Activated gamma-delta T cell (primary cell): ENCODE measurements around the gene OCIAD1.
"Not testable (repeated sequence)": the region's sequence is repeated elsewhere in the genome, so short reads cannot be mapped to it uniquely, and the experiment has no call there.

Experiments
- DNase-seq: peaks from one replicate; lab custom pipeline; 2025; lab: John Stamatoyannopoulos, UW

Gene OCIAD1

DNA sequence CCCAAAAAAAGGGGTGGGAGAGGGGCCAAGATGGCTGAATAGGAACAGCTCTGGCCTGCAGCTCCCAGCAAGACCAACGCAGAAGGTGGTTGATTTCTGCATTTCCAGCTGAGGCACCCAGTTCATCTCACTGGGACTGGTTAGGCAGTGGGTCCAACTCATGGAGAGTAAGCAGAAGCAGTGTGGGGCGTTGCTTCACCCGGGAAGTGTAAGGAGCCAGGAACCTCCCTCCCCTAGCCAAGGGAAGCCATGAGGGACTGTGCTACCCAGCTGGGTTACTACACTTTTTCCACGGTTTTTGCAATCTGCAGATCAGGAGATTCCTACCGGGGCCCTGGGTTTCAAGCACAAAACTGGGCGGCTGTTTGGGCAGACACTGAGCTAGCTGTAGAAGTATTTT is 13.9 kb upstream of the OCIAD1 start:
- DNase-seq, result no peak

GRCh38 chr4:48821431-48821830 is 9.5 kb upstream of the OCIAD1 start:
- not testable (repeated sequence) for DNase-seq

DNA sequence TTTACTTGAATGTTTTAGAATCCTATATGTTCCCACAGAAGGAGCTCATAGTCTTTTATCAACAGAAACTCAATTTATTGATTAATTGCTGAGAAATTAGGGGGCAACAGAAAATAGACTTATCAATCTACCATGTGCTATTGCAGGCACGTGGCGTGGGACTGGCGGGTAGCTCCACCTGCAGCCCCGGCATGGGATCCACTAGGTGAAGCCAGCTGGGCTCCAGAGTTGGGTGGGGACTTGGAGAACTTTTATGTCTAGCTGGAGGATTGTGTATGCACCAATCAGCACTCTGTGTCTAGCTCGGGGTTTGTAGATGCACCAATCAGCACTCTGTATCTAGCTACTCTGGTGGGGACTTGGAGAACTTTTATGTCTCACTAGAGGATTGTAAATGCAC is 3.3 kb upstream of the OCIAD1 start:
- no peak for DNase-seq

- no peak for DNase-seq
Measured at GRCh38 chr4:48831532-48832030, 693 bp downstream of the OCIAD1 start.

DNA sequence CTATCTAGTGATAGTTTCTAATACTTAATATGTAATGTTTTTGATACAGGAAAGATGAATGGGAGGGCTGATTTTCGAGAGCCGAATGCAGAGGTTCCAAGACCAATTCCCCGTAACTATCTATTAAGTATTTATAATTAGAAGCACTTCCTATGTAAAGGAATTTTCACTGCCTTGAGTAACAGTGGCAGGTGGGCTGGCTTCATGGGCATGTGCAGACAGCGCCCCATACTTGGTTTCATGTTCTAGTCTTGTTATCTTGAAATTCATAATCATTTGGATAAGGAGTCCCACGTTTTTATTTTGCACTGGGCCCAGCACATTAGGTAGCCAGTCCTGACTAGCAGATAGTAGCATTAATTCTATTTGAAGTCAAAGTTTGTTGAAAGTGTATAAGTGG is 1.7 kb downstream of the OCIAD1 start:
- DNase-seq, result no peak

GRCh38 chr4:48836658-48837057 is 5.8 kb downstream of the OCIAD1 start:
- no peak for DNase-seq

DNA sequence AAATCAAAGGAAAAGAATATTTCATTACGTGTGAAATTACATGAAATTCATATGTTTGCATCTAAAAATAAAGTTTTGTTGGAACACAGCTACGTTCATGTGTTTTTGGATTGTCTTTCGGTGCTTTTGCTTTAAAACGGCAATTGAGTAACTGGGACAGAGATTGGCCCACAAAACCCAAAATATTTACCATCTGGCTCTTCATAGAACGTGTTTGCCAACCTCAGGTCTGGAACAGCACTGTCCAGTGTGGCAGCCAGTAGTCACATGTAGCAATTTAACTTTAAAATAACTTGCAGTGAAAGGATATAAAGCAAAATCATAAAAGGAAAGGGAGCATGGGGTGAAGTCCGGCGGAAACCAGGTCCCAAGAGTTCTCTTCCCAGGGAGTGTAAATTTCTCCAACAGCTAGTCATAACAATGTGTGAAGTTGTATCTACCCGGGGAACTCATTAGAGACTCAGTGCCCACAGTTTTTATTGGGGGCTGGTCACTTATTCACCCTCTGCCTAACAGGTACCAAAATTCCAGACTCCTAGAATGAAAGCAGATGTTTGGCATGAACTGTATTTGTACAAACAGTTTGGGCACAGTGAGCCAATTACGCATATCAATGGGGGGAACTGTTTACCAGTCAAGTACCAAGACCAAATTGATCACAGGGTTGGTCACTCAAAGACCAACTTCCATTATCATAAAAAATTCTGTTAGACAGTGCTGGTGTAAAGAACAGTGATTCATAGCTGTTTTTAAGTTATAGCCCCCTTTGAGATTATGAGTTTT is 10.3 kb downstream of the OCIAD1 start:
- DNase-seq, result no peak

DNA sequence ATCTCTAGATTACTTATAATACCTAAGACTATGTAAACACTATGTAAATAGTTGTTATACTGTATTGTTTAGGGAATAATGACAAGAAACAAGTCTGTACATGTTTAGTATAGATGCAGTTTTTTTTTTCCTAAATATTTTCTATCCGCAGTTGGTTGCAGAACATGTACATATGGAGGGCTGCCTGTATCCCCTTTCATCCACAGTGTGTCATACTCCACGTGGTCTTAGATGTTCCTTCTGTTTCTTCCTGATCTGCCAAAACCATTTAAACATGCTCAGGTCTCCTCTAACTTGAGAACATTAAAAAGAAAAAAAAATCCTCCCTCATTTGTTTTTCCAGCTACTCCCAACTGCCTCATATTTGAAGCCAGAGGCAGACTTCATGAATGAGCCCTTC is 14.0 kb downstream of the OCIAD1 start:
- no peak for DNase-seq

DNA sequence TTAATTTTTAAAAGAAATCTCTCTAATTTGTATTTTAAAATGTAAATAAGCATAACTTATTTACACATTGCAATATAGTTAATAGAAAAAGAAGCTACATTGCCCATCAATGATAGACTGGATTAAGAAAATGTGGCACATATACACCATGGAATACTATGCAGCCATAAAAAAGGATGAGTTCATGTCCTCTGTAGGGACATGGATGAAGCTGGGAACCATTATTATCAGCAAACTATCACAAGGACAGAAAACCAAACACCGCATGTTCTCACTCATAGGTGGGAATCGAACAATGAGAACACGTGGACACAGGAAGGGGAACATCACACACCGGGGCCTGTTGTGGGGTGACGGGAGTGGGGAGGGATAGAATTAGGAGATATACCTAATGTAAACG is 17.9 kb downstream of the OCIAD1 start:
- DNase-seq, result not testable (repeated sequence)

- DNase-seq, result no peak
Measured at GRCh38 chr4:48851651-48852050, 20.8 kb downstream of the OCIAD1 start.

DNA sequence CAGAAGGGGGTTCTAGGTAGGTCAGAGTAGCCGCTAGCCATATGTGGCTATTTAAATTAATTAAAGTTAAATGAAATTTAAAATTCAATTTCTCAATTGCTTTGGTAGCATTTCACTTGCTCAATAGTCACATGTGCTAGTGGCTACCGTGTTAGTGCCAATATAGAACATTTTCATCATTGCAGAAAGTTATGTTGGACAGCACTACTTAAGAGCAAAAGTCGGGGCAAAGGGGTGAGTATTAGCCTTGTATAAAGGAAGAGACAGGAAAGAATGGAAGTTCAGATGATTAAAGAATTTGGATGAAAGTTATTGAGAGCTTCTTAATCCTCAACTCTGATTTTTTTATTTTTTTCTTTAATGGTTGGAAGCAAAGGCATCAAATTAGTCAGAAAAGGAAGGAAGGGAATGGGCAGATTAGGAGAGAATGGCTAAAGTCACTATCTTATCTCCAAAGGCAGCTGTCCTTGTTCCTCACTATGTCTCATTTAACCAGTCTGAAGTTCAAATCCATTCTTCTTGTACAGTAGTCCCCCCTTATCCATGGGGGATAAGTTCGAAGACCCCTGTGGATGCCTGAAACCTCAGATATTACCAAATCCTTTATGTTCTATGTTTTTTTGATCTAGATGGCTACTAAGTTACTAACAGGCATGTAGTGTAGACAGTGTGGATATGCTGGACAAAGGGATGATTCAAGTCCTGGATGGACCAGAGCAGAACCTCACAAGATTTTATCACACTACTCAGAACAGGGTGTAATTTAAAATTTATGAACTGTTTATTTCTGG is 22.9 kb downstream of the OCIAD1 start:
- no peak for DNase-seq

DNA sequence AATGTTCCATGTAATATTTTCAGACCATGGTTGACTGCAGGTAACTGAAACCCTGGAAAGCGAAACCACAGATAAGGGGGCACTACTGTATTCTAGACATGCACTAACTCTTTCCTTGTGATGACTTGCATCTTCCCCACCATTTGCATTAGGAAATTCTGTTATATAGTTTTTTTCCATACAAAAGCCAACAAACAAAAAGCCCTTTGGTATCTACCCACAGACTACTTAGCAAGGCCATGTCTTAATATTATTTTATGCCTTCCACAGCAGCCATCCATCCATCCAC is 23.5 kb downstream of the OCIAD1 start:
- no peak for DNase-seq

GRCh38 chr4:48854982-48855381 is 24.1 kb downstream of the OCIAD1 start:
- DNase-seq, result no peak

- DNase-seq, result no peak
Measured at GRCh38 chr4:48858130-48858529, 27.2 kb downstream of the OCIAD1 start.

- no peak for DNase-seq
Measured at GRCh38 chr4:48862038-48862437, 31.1 kb downstream of the OCIAD1 start.

GRCh38 chr4:48862661-48863060 is 31.8 kb downstream of the OCIAD1 start:
- DNase-seq, result no peak

DNA sequence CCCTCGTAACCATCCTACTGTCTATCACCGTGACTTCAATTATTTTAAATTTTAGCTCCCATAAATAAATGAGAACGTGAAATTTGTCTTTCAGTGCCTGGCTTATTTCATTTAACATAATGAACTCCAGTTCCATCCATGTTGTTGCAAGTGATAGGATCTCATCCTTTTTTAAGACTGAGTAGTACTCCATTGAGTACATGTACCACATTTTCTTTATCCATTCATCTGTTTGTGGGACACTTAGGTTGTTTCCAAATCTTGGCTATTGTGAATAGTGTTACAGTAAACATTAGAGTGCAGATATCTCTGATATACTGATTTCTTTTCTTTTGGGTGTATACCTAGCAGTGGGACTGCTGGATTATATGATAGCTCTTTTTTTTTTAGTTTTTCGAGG is 32.8 kb downstream of the OCIAD1 start:
- DNase-seq, result no peak

- DNase-seq, result not testable (repeated sequence)
Measured at GRCh38 chr4:48864696-48865095, 33.8 kb downstream of the OCIAD1 start.

GRCh38 chr4:48877827-48878535 is 47.1 kb downstream of the OCIAD1 start:
- DNase-seq, result no peak

- DNase-seq, result no peak
Measured at GRCh38 chr4:48879561-48880442, 48.9 kb downstream of the OCIAD1 start.

DNA sequence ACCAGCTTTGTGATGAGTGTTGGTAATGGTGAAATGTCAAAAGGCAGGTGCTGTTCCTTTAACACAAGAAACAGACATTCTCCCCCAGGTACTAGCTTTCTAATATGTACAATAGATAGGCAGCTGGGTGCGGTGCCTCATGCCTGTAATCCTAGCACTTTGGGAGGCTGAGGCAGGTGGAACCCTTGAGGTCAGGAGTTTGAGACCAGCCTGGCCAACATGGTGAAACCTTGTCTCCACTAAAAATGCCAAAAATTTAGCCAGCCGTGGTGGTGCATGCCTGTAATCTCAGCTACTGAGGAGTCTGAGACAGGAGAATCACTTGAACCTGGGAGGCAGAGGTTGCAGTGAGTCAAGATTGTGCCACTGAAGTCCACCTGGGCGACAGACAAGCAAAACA is 50.8 kb downstream of the OCIAD1 start:
- DNase-seq, result not testable (repeated sequence)

- DNase-seq, result not testable (repeated sequence)
Measured at GRCh38 chr4:48889750-48890149, 58.9 kb downstream of the OCIAD1 start.
